SK-N-MC (cell line): ENCODE data around the gene RNF144B.
A peak's percentile ranks its signal among the peaks of the same experiment; 100 is the strongest.

ENCODE experiments used
- DNase-seq: peaks from one replicate; pipeline ENCODE4 v3.0.0-alpha.2; 2011; ENCODE audit warnings: low read depth, low spot score
- H3K27ac ChIP-seq: fragments of 200-600 bp; sonication (generic); 2 replicates; pipeline ENCODE4 v1.5.1; 2016; ENCODE audit warnings: mixed run types
- H3K36me3 ChIP-seq: fragments of 200-600 bp; sonication (generic); 2 replicates; pipeline ENCODE4 v1.6.1; 2017; ENCODE audit warnings: antibody characterized with exemption, low read length, mixed read lengths; ENCODE audit not compliant: insufficient read depth
- H3K4me3 ChIP-seq: fragments of 200-600 bp; sonication (generic); 2 replicates; pipeline ENCODE4 v1.5.1; 2016
- H3K9ac ChIP-seq: fragments of 200-600 bp; sonication (generic); 2 replicates; pipeline ENCODE4 v1.8.0; 2017; ENCODE audit warnings: mixed run types, mixed read lengths; ENCODE audit not compliant: insufficient read length
- H3K9me3 ChIP-seq: fragments of 200-600 bp; sonication (generic); 2 replicates; pipeline ENCODE4 v1.6.1; 2017; ENCODE audit warnings: low read depth, mild to moderate bottlenecking, antibody characterized with exemption, low read length, moderate library complexity, mixed read lengths
- EZH2 ChIP-seq: fragments of 200-600 bp; sonication (generic); IDR thresholded peaks from one replicate; pipeline ENCODE4 v1.6.1; 2017; ENCODE audit warnings: antibody characterized with exemption
- FOXP2 ChIP-seq: optimal IDR thresholded peaks from 2 replicates; pipeline ENCODE3; 2011; ENCODE audit warnings: mild to moderate bottlenecking, moderate library complexity; ENCODE audit not compliant: insufficient read depth; ENCODE audit errors: extremely low read length, control extremely low read depth
- POLR2AphosphoS5 ChIP-seq: IDR thresholded peaks from 2 replicates; pipeline ENCODE4 v1.6.1; 2012; ENCODE audit warnings: mild to moderate bottlenecking, low read depth, low read length, borderline replicate concordance

Gene RNF144B

DNA sequence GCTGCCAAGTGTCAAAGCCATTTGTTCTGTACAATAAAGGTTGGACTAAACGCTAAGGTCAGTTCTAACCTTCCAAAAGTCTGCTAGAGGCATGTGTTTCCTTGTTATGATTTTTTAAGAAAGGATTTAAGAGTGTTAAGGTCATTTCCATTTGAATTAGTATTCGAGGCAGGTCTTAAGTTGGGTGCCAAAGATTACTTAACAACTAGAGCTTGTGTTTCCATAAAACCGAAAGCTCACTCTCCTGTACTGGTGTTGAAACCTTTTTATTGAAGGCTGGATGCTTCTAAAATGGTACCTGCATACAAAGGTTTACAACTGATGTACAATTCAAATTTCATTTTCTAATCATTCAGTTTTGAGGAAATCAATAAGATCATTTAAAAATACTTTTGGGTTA is 82.4 kb downstream of the RNF144B start:
- Histone ChIP-seq H3K36me3 (no peaks in the 10 kb centered on the region), H3K9ac (no peak overlapping the region), H3K27ac (no peak overlapping the region), H3K9me3 (no peaks in the 10 kb centered on the region), H3K4me3 (no peak overlapping the region)
- no peak for TF ChIP-seq FOXP2
- no peak for TF ChIP-seq POLR2AphosphoS5
- no peak for TF ChIP-seq EZH2
- no peak for DNase-seq

DNA sequence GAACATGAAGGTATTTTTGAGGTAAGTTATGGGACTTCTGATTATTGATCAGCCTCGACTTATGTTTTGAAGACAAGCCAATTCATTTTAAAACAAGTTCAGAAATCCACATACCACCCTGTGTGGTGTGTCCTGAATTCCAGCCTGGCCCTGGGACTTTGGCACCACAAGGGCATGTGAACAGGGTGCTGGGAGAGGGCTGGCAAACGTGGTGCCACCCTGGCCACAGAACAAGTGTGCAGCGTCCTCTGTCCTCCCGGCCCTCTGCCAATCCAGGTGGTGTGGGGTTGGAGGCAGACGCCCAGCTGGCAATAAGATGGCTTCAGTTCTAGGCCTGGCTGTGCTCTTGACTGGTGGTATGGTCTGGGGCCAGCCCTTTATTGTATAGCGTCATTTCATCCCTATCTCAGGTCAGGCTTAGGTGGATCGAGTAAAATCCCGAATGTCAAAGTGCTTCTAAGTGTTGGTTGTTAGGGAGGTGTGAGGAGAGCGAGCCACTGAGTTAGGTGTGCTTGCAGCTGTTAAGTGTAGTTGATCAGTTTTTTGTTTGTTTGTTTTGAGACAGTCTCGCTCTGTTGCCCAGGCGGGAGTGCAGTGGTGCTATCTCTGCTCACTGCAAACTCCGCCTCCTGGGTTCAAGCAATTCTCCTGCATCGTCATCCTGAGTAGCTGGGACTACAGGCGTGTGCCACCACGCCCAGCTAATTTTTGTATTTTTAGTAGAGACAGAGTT is 84.2 kb downstream of the RNF144B start:
- H3K36me3 ChIP-seq, result no peaks in the 10 kb centered on the region
- no peak for DNase-seq
- TF ChIP-seq POLR2AphosphoS5 (no peak), EZH2 (no peak), FOXP2 (no peak)
- H3K4me3 ChIP-seq, result no peak overlapping the region
- H3K27ac ChIP-seq, result no peak overlapping the region
- H3K9me3 ChIP-seq, result no peaks in the 10 kb centered on the region
- no peak overlapping the region for H3K9ac ChIP-seq

DNA sequence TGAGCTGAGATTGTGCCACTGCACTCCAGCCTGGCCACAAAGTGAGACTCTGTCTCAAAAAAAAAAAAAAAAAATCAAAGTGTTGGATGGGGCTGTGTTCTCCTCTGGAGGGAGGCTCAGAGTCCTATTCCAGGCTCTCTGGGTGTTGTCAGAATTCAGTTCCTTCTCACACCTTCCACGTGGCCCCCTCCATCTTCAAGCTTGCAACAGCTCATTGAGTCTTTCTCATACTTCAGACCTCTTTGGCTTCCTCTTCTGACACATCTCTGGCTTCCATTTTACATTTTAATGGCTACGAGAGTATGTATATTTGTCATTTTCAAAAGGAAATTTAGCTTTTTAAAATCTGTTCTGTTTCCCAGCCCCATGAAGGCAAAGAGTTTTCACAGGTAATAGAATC is 85.8 kb downstream of the RNF144B start:
- Histone ChIP-seq H3K9ac (no peak overlapping the region), H3K4me3 (no peak overlapping the region), H3K36me3 (no peaks in the 10 kb centered on the region), H3K9me3 (no peaks in the 10 kb centered on the region), H3K27ac (no peak overlapping the region)
- no peak for DNase-seq
- TF ChIP-seq POLR2AphosphoS5, result no peak
- TF ChIP-seq FOXP2, result no peak

DNA sequence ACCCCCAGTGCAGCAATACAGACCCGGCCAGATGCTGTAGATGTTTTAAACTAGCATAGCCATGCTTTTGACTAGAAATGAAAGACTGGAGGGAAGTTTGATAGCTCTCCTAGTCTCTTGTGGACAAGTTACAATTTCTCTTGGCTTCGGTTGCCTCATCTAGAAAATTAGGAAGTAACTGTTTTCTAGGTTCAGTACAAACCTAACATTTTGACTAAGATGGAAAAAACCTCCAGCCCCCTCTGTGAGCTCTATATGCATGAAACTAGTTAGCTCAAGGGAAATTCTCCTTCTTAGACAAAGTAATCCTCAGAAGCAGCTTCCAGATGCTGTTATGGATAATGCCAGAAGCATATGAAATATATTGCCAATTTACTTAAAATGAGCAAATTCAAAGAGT is 86.6 kb downstream of the RNF144B start:
- no peak overlapping the region for H3K27ac ChIP-seq
- TF ChIP-seq EZH2, result no peak
- TF ChIP-seq POLR2AphosphoS5, result no peak
- no peak for TF ChIP-seq FOXP2
- DNase-seq, result no peak
- no peak overlapping the region for H3K4me3 ChIP-seq
- no peaks in the 10 kb centered on the region for H3K9me3 ChIP-seq
- H3K9ac ChIP-seq, result no peak overlapping the region
- H3K36me3 ChIP-seq, result no peaks in the 10 kb centered on the region

DNA sequence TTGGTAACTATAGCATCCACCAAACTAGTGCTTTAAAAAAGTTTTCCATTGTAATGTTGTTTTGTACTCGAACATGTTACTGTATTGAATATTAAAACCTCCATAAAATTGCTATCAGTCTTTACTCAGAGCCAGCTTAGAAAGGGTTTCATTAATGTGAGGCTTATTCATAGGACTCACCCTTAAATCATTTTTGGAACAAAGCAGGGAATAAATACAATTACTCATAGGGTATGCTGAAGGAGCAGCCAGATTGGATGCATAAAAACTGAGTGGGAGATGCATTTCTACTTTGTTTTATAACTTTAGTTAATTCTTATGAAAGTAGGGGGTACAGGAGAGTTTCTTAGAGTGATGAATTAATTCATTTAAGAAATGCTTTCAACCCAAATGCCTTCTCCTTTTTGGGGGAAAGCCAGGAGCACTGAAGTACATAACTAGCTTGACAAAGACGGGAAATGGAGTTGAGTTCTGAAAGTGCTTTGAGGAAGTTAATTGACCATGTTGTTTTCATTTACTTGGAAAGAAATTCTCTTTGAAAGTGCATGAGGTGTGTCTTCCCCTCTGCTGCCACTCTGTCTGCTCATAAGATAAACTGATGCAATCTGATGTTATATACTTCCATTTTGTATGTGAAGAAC is 90.3 kb downstream of the RNF144B start:
- peak overlapping the region; percentile 36; the same call in 1 of the 2 replicates for H3K4me3 ChIP-seq
- no peak overlapping the region for H3K9ac ChIP-seq
- H3K36me3 ChIP-seq, result no peaks in the 10 kb centered on the region
- TF ChIP-seq POLR2AphosphoS5, result no peak
- no peak for TF ChIP-seq FOXP2
- DNase-seq, result peak; percentile 26
- no peaks in the 10 kb centered on the region for H3K9me3 ChIP-seq
- peak overlapping the region; percentile 78 for H3K27ac ChIP-seq

- H3K36me3 ChIP-seq, result no peaks in the 10 kb centered on the region
- H3K27ac ChIP-seq, result peak overlapping the region; percentile 14; the same call in 1 of the 2 replicates
- H3K9ac ChIP-seq, result no peak overlapping the region
- H3K9me3 ChIP-seq, result no peaks in the 10 kb centered on the region
- no peak for DNase-seq
- no peak overlapping the region for H3K4me3 ChIP-seq
- TF ChIP-seq FOXP2 (no peak), POLR2AphosphoS5 (no peak), EZH2 (no peak)
Measured at GRCh38 chr6:18478610-18479009, 91.5 kb downstream of the RNF144B start.

GRCh38 chr6:18481870-18482269 is 94.7 kb downstream of the RNF144B start:
- TF ChIP-seq POLR2AphosphoS5 (no peak), FOXP2 (no peak), EZH2 (no peak)
- H3K27ac ChIP-seq, result no peak overlapping the region
- H3K36me3 ChIP-seq, result no peaks in the 10 kb centered on the region
- no peaks in the 10 kb centered on the region for H3K9me3 ChIP-seq
- no peak overlapping the region for H3K9ac ChIP-seq
- DNase-seq, result no peak
- H3K4me3 ChIP-seq, result no peak overlapping the region

GRCh38 chr6:18485660-18486435 is 98.7 kb downstream of the RNF144B start:
- no peak overlapping the region for H3K4me3 ChIP-seq
- no peak overlapping the region for H3K9ac ChIP-seq
- H3K36me3 ChIP-seq, result no peaks in the 10 kb centered on the region
- no peak overlapping the region for H3K27ac ChIP-seq
- no peak for TF ChIP-seq POLR2AphosphoS5
- no peak for TF ChIP-seq EZH2
- no peak for TF ChIP-seq FOXP2
- DNase-seq, result no peak
- no peaks in the 10 kb centered on the region for H3K9me3 ChIP-seq
